CD4-positive, alpha-beta T cell (primary cell): ENCODE results near the gene FGF19. TPM values are rescaled to one million over a fixed set of nuclear protein-coding genes. Genes with fewer than 3 reads are reported as not detected.

ENCODE experiments used
- ATAC-seq: fragments of 200-7000 bp; cut with Tn5 transposase; one replicate; pipeline ENCODE4 v1.10.0; 2022; ENCODE audit warnings: mild to moderate bottlenecking; ENCODE audit not compliant: poor library complexity
- CTCF ChIA-PET: fragments of 350-600 bp; sonication (Branson Sonifier 250); formaldehyde crosslinking; loops from one replicate; lab custom pipeline; 2021; ENCODE audit warnings: antibody characterized with exemption, inconsistent platforms; lab: Charles Lee
- POLR2A ChIA-PET: fragments of 350-600 bp; sonication (Branson Sonifier 250); formaldehyde crosslinking; loops from one replicate; lab custom pipeline; 2021; ENCODE audit warnings: antibody characterized with exemption, inconsistent platforms; lab: Charles Lee
- DNase-seq, 14 experiments: peaks; one replicate each; pipeline ENCODE4 v3.0.0-alpha.2; 2013 to 2020; ENCODE audit warnings: mixed read lengths in 2 of 14
- H3K27ac ChIP-seq, 2 donors: one replicate each; pipeline versions ENCODE4 v1.5.1 to v1.7.0; 2013; ENCODE audit warnings: low read length in 2 of 2, low read depth in 1 of 2, mild to moderate bottlenecking in 1 of 2
- H3K27me3 ChIP-seq, 2 experiments: 1 replicate in 1 of 2; 2 replicates in 1 of 2; pipeline versions ENCODE4 v1.6.1 to v1.7.0; 2013; ENCODE audit warnings: low read length in 2 of 2, control low read depth in 1 of 2, mild to moderate bottlenecking in 1 of 2, moderate library complexity in 1 of 2; ENCODE audit not compliant: insufficient read depth in 2 of 2, control insufficient read depth in 1 of 2
- H3K36me3 ChIP-seq: one replicate; pipeline ENCODE4 v1.6.1; 2013; ENCODE audit warnings: low read length, control low read depth; ENCODE audit not compliant: insufficient read depth
- H3K4me1 ChIP-seq: one replicate; pipeline ENCODE4 v1.6.1; 2013; ENCODE audit warnings: low read length, control low read depth; ENCODE audit not compliant: insufficient read depth
- H3K4me3 ChIP-seq: one replicate; pipeline ENCODE4 v1.5.1; 2013; ENCODE audit warnings: mild to moderate bottlenecking, low read length, moderate library complexity
- H3K9me3 ChIP-seq, 2 experiments: 1 replicate in 1 of 2; 2 replicates in 1 of 2; pipeline versions ENCODE4 v1.6.1 to v1.7.0; 2013; ENCODE audit warnings: low read length in 2 of 2, mild to moderate bottlenecking in 2 of 2, control low read depth in 1 of 2, moderate library complexity in 1 of 2; ENCODE audit not compliant: control insufficient read depth in 1 of 2, insufficient read depth in 1 of 2
- H3K27ac Mint-ChIP-seq: one replicate; pipeline ENCODE4 v1.8.0; 2020; ENCODE audit warnings: mixed read lengths
- H3K27me3 Mint-ChIP-seq: one replicate; pipeline ENCODE4 v1.8.0; 2021; ENCODE audit warnings: mixed read lengths
- H3K36me3 Mint-ChIP-seq: one replicate; pipeline ENCODE4 v1.8.0; 2021; ENCODE audit warnings: low read depth, mixed read lengths
- H3K4me1 Mint-ChIP-seq: one replicate; pipeline ENCODE4 v1.8.0; 2021; ENCODE audit warnings: low read depth, mixed read lengths
- H3K4me3 Mint-ChIP-seq: one replicate; pipeline ENCODE4 v1.8.0; 2020; ENCODE audit warnings: mild to moderate bottlenecking, mixed read lengths
- H3K9me3 Mint-ChIP-seq: one replicate; pipeline ENCODE4 v1.8.0; 2020; ENCODE audit warnings: mixed read lengths
- CTCF ChIP-seq: fragments of 200-600 bp; IDR thresholded peaks from one replicate; pipeline ENCODE4 v1.8.0; 2022; ENCODE audit warnings: antibody characterized with exemption, mild to moderate bottlenecking
- intact Hi-C, 2 experiments: fragments of 100-400 bp; cut with DNase I in 1 of 2; cut with micrococcal nuclease in 1 of 2; formaldehyde crosslinking; loops; one replicate each; pipeline versions ENCODE4 v1.15.1 to v1.9.0; 2023 to 2025; cut with DNase I, micrococcal nuclease
- polyA plus RNA-seq, 2 donors: library from polyadenylated mRNA; unstranded; fragments of 120-200 nt; gene quantifications; one replicate each; pipeline ENCODE4 v1.2.1, GENCODE V29; 2013
- total RNA-seq, 174 experiments: library from RNA in 2 of 174; stranded (reverse) in 2 of 174; gene quantifications; one replicate each; pipeline ENCODE4 v1.2.3 and lab custom pipeline; 2021 to 2026

FGF19 gene, protein sequence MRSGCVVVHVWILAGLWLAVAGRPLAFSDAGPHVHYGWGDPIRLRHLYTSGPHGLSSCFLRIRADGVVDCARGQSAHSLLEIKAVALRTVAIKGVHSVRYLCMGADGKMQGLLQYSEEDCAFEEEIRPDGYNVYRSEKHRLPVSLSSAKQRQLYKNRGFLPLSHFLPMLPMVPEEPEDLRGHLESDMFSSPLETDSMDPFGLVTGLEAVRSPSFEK
- total RNA-seq (not detected), total RNA-seq (lab: John Stamatoyannopoulos, UW) (0 to 0.08 (median 0) reads per million in 172 experiments)
- not detected for polyA plus RNA-seq (2013, experiment 1 of 2)
- 0.03 TPM for polyA plus RNA-seq (2013, experiment 2 of 2)

DNA sequence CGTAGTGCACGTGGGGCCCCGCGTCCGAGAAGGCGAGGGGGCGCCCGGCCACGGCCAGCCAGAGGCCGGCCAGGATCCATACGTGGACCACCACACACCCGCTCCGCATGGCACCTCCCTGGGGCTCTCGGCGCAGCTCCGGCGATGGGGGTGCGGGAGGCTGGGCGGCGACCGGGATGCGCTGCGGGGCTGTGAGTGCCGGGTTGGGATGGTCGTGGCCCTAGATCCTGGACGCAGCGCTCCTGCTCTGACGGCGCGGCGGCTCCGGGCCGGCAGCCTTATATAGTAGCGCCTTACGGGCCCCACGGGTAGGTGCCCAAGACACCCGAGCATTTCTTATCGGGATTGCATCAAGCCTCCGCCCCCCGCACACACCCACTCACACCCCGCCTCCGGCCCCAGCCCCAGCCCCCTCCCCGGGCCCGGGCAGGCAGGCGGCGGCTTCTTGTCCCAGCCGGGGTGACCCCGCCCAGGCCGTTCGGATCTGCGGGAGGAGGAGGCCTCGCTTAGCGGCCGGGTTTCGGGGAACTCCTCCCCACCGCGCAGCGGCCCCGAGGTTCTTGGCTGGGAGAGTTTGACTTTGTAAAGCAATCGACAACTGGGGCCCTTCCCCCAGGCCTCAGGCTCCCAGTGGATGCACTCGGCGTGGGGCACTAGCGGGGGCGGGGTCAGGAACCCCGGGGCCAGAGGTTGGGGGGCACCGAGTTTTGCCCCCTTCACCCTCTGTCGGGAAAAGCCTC is at the start of gene FGF19:
FGF19 (minus strand) TSS at position 255 of the 740 bp plus-strand sequence; CDS start at position 109, 146 bp downstream.
- no peak for ATAC-seq
- POLR2A ChIA-PET, result no interaction called here
- Histone ChIP-seq H3K9me3 (peaks cover 0 to 14% of the 10 kb centered on the region in 2 experiments), H3K27me3 (peaks cover 64 to 72% of the 10 kb centered on the region in 2 experiments), H3K36me3 (no peaks in the 10 kb centered on the region), H3K4me3 (no peak within 1 kb of the TSS), H3K4me1 (peaks cover 11% of the 10 kb centered on the region), H3K27ac (no peak within 1 kb of the TSS)
- Mint-ChIP-seq H3K36me3 (no peaks in the 10 kb centered on the region), H3K9me3 (no peaks in the 10 kb centered on the region), H3K4me1 (peaks cover 5% of the 10 kb centered on the region), H3K4me3 (peak within 1 kb of the TSS; percentile 66), H3K27me3 (peaks cover 67% of the 10 kb centered on the region), H3K27ac (no peak within 1 kb of the TSS)
- CTCF ChIA-PET, result no interaction called here
- intact Hi-C loops, result loop anchor here in 1 of 2 experiments (5.0 kb wide), 1 partner anchor 183 kb away; no protein-coding TSS in a partner anchor
- TF ChIP-seq CTCF, result no peak
- no peak for DNase-seq

GRCh38 chr11:69752890-69753289 is 49.1 kb upstream of the FGF19 start:
- Mint-ChIP-seq H3K9me3 (no peaks in the 10 kb centered on the region), H3K4me1 (no peaks in the 10 kb centered on the region), H3K36me3 (no peaks in the 10 kb centered on the region), H3K27me3 (peaks cover 19% of the 10 kb centered on the region), H3K4me3 (no peak overlapping the region), H3K27ac (no peak overlapping the region)
- DNase-seq (no peak), ATAC-seq (no peak)
- peaks cover 3 to 4% of the 10 kb centered on the region in 2 experiments for H3K27me3 ChIP-seq
- POLR2A ChIA-PET, result no interaction called here
- no peaks in the 10 kb centered on the region for H3K36me3 ChIP-seq
- H3K27ac ChIP-seq, result no peak overlapping the region
- CTCF ChIA-PET, result no interaction called here
- H3K4me1 ChIP-seq, result no peaks in the 10 kb centered on the region
- intact Hi-C loops, result no loop called here
- H3K4me3 ChIP-seq, result no peak overlapping the region
- H3K9me3 ChIP-seq, result peaks cover 0 to 4% of the 10 kb centered on the region in 2 experiments
- TF ChIP-seq CTCF, result no peak

DNA sequence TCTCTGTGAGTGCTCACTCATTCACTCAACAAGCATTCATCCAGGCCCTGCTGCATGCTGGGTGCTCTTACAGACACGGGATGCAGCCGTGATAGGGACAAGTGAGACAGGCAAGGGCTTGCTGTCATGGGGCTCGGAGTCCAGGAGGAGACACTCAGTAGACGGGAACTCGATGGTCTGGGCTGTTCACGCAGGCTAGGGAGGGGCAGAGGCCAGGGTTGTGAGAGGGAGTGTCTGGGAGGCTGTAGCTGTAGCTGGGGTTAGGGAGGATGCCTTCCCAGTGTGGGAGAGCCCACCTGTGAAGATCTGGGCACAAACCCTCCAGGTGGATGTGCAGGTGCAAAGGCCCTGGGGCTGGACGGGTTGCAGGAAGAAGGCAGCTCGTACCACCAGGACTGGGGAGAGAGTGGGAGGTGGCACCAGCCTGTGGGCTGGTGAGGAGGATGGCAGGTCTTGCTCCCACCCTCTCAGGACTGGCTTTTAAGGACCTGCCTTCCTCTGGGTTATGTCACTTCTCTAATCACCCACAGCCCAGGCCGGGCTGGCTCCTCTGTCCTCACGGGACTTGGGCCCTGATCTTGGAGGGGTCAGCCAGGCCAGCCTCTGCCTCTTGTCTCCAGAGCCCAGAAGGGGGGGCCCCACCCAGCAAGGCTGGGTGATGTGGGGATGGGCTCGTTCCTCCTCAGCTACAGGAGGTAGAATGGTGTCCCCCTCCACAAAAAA is 47.2 kb upstream of the FGF19 start:
- Histone ChIP-seq H3K4me3 (no peak overlapping the region), H3K27ac (no peak overlapping the region), H3K27me3 (peaks cover 3 to 7% of the 10 kb centered on the region in 2 experiments), H3K4me1 (no peaks in the 10 kb centered on the region), H3K36me3 (no peaks in the 10 kb centered on the region), H3K9me3 (peaks cover 0 to 6% of the 10 kb centered on the region in 2 experiments)
- ChIA-PET POLR2A (no interaction called here), CTCF (no interaction called here)
- TF ChIP-seq CTCF, result no peak
- H3K27me3 Mint-ChIP-seq, result peaks cover 8% of the 10 kb centered on the region
- H3K27ac Mint-ChIP-seq, result no peak overlapping the region
- intact Hi-C loops, result no loop called here
- no peaks in the 10 kb centered on the region for H3K9me3 Mint-ChIP-seq
- H3K36me3 Mint-ChIP-seq, result no peaks in the 10 kb centered on the region
- no peaks in the 10 kb centered on the region for H3K4me1 Mint-ChIP-seq
- no peak overlapping the region for H3K4me3 Mint-ChIP-seq
- no peak for DNase-seq
- ATAC-seq, result no peak
